Retinal pigment epithelial cell (primary cell): Measurements from ENCODE around the gene RAPGEF6.
"Not testable (repeated sequence)": the region's sequence is repeated elsewhere in the genome, so short reads cannot be mapped to it uniquely, and the experiment has no call there.

Experiments used
- DNase-seq: peaks from one replicate; pipeline ENCODE4 v3.0.0-alpha.2; 2010; ENCODE audit warnings: low read depth
- H3K4me3 ChIP-seq: 2 replicates; pipeline ENCODE4 v1.5.1; 2011; ENCODE audit warnings: mild to moderate bottlenecking, low read length, control low read depth, moderate library complexity
- CTCF ChIP-seq: conservative IDR thresholded peaks from 2 replicates; pipeline ENCODE4 v1.5.1; 2011; ENCODE audit warnings: low read depth, low read length, control low read depth, inconsistent platforms

Gene RAPGEF6

GRCh38 chr5:131622633-131623032 is 12.4 kb downstream of the RAPGEF6 start:
- H3K4me3 ChIP-seq, result no peak overlapping the region
- DNase-seq, result no peak
- TF ChIP-seq CTCF, result no peak

GRCh38 chr5:131621164-131621563 is 13.9 kb downstream of the RAPGEF6 start:
- DNase-seq, H3K4me3 ChIP-seq: not testable (repeated sequence)

GRCh38 chr5:131619102-131619501 is 15.9 kb downstream of the RAPGEF6 start:
- TF ChIP-seq CTCF, result no peak
- no peak for DNase-seq
- H3K4me3 ChIP-seq, result no peak overlapping the region

- no peak overlapping the region for H3K4me3 ChIP-seq
- TF ChIP-seq CTCF, result no peak
- no peak for DNase-seq
Observed at GRCh38 chr5:131617140-131617822, 17.7 kb downstream of the RAPGEF6 start.

- H3K4me3 ChIP-seq, result no peak overlapping the region
- DNase-seq, result no peak
- TF ChIP-seq CTCF, result no peak
Observed at GRCh38 chr5:131615957-131616356, 19.1 kb downstream of the RAPGEF6 start.

GRCh38 chr5:131613423-131613822 is 21.6 kb downstream of the RAPGEF6 start:
- no peak for DNase-seq
- H3K4me3 ChIP-seq, result no peak overlapping the region
- TF ChIP-seq CTCF, result no peak

- DNase-seq, result no peak
- TF ChIP-seq CTCF, result no peak
- no peak overlapping the region for H3K4me3 ChIP-seq
Observed at GRCh38 chr5:131611064-131611381, 24.0 kb downstream of the RAPGEF6 start.
